Ovary (tissue), 3 donors: ENCODE measurements around the gene BLVRA.

Experiments
- CTCF ChIP-seq, 3 donors: fragments of 450-650 bp in 2 of 3; fragments of 200-600 bp in 1 of 3; IDR thresholded peaks; one replicate each; pipeline versions ENCODE4 v1.5.1 to v1.8.0; 2016 to 2022; ENCODE audit warnings: antibody characterized with exemption in 3 of 3, mild to moderate bottlenecking in 1 of 3
- POLR2A ChIP-seq: fragments of 450-650 bp; IDR thresholded peaks from one replicate; pipeline ENCODE4 v1.6.1; 2017; ENCODE audit warnings: antibody characterized with exemption, mild to moderate bottlenecking, moderate library complexity
- donor health status: DM: no; HTN: no; CAD: no.

- TF ChIP-seq CTCF (IDR thresholded peaks at IDR 0.05), result no peak
- no peak for TF ChIP-seq POLR2A
Measured at GRCh38 chr7:43753271-43753810, 5.1 kb upstream of the BLVRA start.
